Naive thymus-derived CD8-positive, alpha-beta T cell (primary cell): ENCODE data around the gene FAM210A. TPM values are rescaled to one million over a fixed set of nuclear protein-coding genes. Genes with fewer than 3 reads are reported as not detected.

ENCODE experiments used
- ATAC-seq, 2 donors: fragments of 150-1000 bp; cut with Tn5 transposase in 1 of 2; sonication (Bioruptor Pico), chemical (Tn5 transposase) in 1 of 2; 1 replicate in 1 of 2; 2 replicates in 1 of 2; pipeline ENCODE4 v1.10.0; 2021; ENCODE audit warnings: mild to moderate bottlenecking in 2 of 2, moderate library complexity in 2 of 2
- POLR2A ChIA-PET: fragments of 350-600 bp; sonication (Branson Sonifier 250); formaldehyde crosslinking; loops from one replicate; lab custom pipeline; 2021; ENCODE audit warnings: antibody characterized with exemption; lab: Charles Lee
- DNase-seq, 10 donors: peaks; one replicate each; pipeline versions ENCODE4 v3.0.0 to v3.0.0-alpha.2; 2020 to 2022
- H3K27ac Mint-ChIP-seq, 10 donors: one replicate each; pipeline ENCODE4 v1.8.0; 2020 to 2022; ENCODE audit warnings: mild to moderate bottlenecking in 10 of 10, mixed read lengths in 10 of 10, moderate library complexity in 4 of 10, inconsistent platforms in 1 of 10
- H3K27me3 Mint-ChIP-seq, 5 donors: one replicate each; pipeline ENCODE4 v1.8.0; 2021 to 2022; ENCODE audit warnings: mixed read lengths in 5 of 5
- H3K36me3 Mint-ChIP-seq, 3 donors: one replicate each; pipeline ENCODE4 v1.8.0; 2020 to 2022; ENCODE audit warnings: mixed read lengths in 3 of 3, mild to moderate bottlenecking in 2 of 3, inconsistent platforms in 1 of 3
- H3K4me1 Mint-ChIP-seq, 4 donors: one replicate each; pipeline ENCODE4 v1.8.0; 2021 to 2022; ENCODE audit warnings: mixed read lengths in 4 of 4
- H3K4me3 Mint-ChIP-seq, 10 donors: one replicate each; pipeline ENCODE4 v1.8.0; 2020 to 2022; ENCODE audit warnings: mild to moderate bottlenecking in 10 of 10, mixed read lengths in 10 of 10, moderate library complexity in 6 of 10, inconsistent platforms in 1 of 10
- H3K9me3 Mint-ChIP-seq, 9 donors: one replicate each; pipeline ENCODE4 v1.8.0; 2020 to 2022; ENCODE audit warnings: mixed read lengths in 9 of 9, mild to moderate bottlenecking in 3 of 9, inconsistent platforms in 1 of 9, moderate library complexity in 1 of 9
- polyA plus RNA-seq, 3 donors: library from polyadenylated mRNA; unstranded; fragments of 300-500 nt; fragmentation: Illumina TruSeq; gene quantifications; one replicate each; pipeline ENCODE4 v1.2.3, GENCODE V29; 2021
- total RNA-seq, 8 experiments: library from RNA in 2 of 8; stranded (reverse) in 2 of 8; gene quantifications; one replicate each; pipeline ENCODE4 v1.2.3 and lab custom pipeline; 2021 to 2026

The FAM210A gene
- total and polyA plus RNA-seq, 5 experiments from 2014 or later: 11.2 to 18.8 (median 12.5) TPM

DNA sequence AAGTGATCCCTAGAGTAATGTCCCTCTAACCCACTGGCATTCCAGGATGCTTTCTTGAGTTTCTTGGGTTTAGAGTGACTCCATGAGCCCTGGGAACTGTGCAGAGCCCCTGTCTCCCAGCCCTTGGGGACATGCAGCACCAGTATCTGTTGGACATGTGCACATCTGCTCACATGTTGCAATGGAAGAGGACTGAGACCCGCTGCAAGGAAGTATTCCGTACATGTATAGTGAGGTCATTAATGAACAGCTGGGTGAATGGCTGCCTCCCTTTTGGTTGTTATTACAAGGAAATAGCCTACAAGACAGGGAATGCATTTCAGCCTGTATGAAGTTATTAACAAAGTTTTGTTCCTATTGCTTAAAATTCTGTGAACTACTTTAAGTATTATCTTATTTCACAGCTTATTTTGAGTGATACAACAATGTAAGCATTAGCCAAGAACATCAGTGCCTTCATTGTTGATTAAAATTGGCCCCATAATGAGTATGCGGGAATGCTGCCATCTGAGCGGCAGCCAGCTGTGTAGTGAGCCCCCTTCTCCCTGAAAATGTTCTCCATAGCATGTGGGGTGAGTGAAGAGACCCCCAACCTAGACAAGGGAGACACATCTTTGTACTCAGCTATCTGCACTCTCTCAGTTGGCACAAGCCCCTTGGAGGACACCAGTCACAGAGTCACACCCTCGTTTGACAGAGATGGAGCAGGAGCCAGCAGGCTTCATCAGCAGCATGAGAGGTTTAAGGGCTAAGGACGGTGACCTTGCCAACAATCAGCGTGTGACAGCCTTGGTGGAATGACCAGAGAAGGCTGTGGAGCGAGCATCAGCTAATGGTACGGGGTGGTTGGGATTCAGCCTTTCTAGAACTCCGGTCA is 87.4 kb downstream of the FAM210A start:
- H3K27me3 Mint-ChIP-seq: no peaks in the 10 kb centered on the region
- peak overlapping the region in 2 of 10 donors; percentile 15 to 60 for H3K27ac Mint-ChIP-seq
- H3K9me3 Mint-ChIP-seq: peaks cover 0 to 4% (median 0%) of the 10 kb centered on the region in 9 donors
- POLR2A ChIA-PET: no interaction called here
- no peak overlapping the region for H3K4me3 Mint-ChIP-seq
- DNase-seq (no peak), ATAC-seq (no peak)
- H3K36me3 Mint-ChIP-seq: peaks cover 0 to 5% (median 0%) of the 10 kb centered on the region in 3 donors
- peaks cover 0 to 5% (median 3%) of the 10 kb centered on the region in 4 donors for H3K4me1 Mint-ChIP-seq

DNA sequence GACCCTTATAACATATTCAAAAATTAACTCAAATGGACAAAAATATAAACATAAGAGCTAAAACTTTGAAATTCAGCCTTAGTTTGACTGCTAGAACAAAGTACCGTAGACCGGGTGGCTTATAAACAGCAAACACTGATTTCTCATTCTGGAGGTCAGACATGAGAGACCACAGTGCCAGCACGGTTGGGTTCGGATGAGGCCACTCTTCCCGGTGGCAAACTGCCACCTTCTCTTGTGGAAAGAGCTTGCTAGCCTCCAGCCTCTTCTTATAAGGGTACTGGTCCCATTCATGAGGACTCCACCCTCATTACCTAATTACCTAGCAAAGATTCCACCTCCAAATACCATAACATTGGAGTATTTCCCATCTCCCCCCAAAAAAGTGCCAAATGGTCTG is 91.3 kb downstream of the FAM210A start:
- Mint-ChIP-seq H3K36me3 (no peaks in the 10 kb centered on the region), H3K4me1 (peaks cover 1 to 4% (median 3%) of the 10 kb centered on the region in 4 donors), H3K4me3 (no peak overlapping the region), H3K27me3 (no peaks in the 10 kb centered on the region), H3K27ac (peak overlapping the region in 1 of 10 donors; percentile 43), H3K9me3 (no peaks in the 10 kb centered on the region)
- DNase-seq (no peak), ATAC-seq (no peak)
- POLR2A ChIA-PET: no interaction called here

DNA sequence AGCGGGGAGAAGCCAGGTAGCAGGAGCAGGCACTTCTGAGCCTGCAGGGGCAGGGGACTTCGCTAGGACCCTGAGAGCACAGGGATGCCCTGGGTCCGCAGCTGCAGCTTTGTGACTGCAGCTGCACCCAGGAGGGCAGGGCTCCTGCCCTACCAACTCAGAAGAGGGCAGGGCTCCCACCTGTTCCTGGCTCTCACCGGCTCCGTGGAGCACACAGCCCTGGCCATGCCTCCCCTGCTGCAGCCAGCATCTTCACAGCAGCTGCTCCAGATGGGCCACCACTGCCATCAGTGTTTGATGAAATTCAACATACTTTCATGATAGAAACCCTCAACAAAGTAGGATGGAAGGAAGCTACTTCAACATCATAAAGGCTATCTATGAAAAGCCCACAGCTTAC is 92.7 kb downstream of the FAM210A start:
- Mint-ChIP-seq H3K4me3 (peak overlapping the region in 1 of 10 donors; percentile 19), H3K27ac (no peak overlapping the region), H3K4me1 (peaks cover 5 to 15% (median 11%) of the 10 kb centered on the region in 4 donors), H3K36me3 (no peaks in the 10 kb centered on the region), H3K27me3 (no peaks in the 10 kb centered on the region), H3K9me3 (no peaks in the 10 kb centered on the region)
- no peak for ATAC-seq
- no peak for DNase-seq
- POLR2A ChIA-PET: no interaction called here

DNA sequence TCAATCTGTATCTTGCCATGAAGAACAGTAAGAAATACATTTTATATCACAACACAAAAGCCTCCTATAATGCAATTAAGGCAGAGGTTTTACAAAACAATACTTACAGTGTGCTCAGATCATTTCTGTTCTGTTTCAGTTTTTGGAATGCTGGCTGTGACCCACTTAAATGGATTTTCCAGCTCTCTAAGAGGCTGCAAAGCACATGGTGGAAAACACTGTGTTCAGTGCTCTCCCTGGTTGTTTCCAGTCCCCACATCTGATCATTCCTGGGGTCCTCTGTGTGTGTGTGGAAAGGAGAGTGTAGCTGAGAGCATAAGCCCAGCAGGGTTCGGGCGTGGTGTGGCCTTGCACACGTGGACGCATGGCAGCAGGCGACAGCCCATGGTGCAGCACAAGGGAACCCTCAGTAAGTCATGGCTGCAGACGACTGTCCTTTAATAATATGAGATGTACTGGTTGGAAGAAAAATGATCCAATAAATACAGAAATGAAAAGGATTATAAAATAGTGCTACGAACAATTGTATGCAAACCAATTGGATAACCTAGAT is 95.6 kb downstream of the FAM210A start:
- Mint-ChIP-seq H3K27ac (peak overlapping the region in 2 of 10 donors; percentile 53 to 62), H3K36me3 (peaks cover 0 to 5% (median 0%) of the 10 kb centered on the region in 3 donors), H3K27me3 (no peaks in the 10 kb centered on the region), H3K4me1 (peaks cover 9 to 29% (median 17%) of the 10 kb centered on the region in 4 donors), H3K4me3 (no peak overlapping the region), H3K9me3 (no peaks in the 10 kb centered on the region)
- ATAC-seq: no peak
- no peak for DNase-seq
- POLR2A ChIA-PET: no interaction called here

DNA sequence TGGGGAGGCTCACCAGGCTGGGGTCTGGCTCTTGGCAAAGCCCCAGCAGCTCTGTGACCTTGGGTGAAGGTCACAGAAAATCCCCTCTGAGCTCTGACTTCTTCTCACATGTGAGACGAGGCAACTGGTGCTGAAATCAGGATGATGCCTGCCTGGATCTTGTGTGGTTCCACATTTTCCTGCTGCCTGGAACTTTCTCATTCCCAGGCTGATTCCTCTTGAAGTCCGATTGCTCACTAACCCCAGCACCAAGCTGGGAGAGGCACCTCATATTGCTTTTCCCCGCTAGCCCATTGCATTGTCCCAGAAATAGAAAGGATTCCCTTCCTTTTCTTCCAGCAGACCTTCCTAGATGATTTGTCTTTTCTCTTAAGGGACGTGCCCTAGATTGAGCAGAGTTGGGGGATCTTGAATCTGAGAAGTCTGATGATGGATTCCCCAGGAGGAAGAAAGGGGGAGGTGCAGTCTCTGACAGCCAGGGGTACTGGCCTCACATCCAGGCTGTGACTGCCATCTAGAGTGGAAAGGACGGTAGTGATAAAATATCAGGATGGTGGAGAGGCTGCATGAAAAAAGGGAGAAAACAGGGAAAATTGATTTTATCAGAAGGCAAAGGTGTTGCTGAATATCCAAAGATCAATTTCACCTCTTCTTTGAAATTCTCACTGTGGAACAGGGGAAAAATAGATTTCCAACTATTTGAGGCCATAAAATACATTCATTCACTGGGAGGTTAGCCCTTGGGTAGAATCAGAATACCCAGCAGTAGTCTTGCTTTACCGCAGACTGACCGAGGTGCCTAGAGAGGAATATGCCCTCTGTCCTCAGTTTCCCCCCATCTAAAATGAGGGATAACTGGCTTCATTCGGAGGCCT is 96.3 kb downstream of the FAM210A start:
- Mint-ChIP-seq H3K4me3 (no peak overlapping the region), H3K9me3 (no peaks in the 10 kb centered on the region), H3K36me3 (peaks cover 0 to 5% (median 0%) of the 10 kb centered on the region in 3 donors), H3K27me3 (no peaks in the 10 kb centered on the region), H3K27ac (peak overlapping the region in 6 of 10 donors; percentile 7 to 82 (median 62)), H3K4me1 (peaks cover 10 to 32% (median 19%) of the 10 kb centered on the region in 4 donors)
- DNase-seq (peak in 9 of 10 donors; percentile 39 to 84 (median 66)), ATAC-seq (peak; percentile 93 to 96)
- POLR2A ChIA-PET: interaction anchor here (0.8 to 1.0 kb wide), 2 partner anchors 61 to 414 kb away, joined by 4 to 5 read pairs; no protein-coding TSS in a partner anchor

DNA sequence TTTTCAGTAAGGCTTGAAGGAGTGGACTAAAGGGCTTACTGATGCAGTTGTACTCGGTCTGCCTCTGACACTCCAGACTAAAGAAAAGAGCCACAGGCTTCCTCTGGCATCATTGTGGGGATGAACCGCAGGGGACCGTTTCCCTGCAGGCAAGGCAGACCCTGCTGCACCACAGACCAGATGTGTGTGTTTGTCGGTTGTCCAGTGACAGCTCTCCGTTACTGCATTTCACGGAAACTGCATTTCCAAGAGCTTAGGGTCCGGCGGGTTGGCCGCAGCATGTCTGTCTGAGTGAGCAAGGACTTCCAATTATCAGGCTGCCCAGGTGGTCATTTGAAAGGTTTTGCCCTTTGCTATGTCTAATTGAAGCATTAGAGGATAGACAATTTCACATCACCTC is 98.1 kb downstream of the FAM210A start:
- peak overlapping the region in 8 of 10 donors; percentile 1 to 65 (median 38) for H3K27ac Mint-ChIP-seq
- DNase-seq (no peak), ATAC-seq (no peak)
- peaks cover 14 to 33% (median 24%) of the 10 kb centered on the region in 4 donors for H3K4me1 Mint-ChIP-seq
- H3K27me3 Mint-ChIP-seq: no peaks in the 10 kb centered on the region
- no peak overlapping the region for H3K4me3 Mint-ChIP-seq
- H3K36me3 Mint-ChIP-seq: peaks cover 0 to 5% (median 0%) of the 10 kb centered on the region in 3 donors
- POLR2A ChIA-PET: interaction anchor here (1.4 kb wide), 1 partner anchor 409 kb away, joined by 4 read pairs; no protein-coding TSS in a partner anchor
- no peaks in the 10 kb centered on the region for H3K9me3 Mint-ChIP-seq

DNA sequence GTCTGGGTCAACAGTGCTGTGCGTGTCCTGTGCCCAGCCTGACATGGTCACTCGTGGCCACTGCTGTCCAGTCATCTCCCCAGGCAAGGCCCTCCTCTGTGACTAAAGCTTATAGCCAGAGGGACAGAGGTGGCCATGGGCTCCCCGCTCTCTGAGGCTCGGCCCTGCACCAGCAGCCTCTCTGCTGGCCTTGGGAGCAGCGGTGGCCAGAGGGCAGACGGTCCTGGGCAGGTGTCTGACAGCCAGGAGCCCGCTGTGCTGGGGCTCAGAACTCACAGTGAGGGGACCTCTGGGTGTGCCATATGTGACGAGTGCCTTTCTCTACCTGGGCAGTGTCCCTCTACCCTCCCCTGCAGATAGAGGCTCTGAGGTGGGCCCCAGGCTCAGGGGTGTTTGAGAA is 98.7 kb downstream of the FAM210A start:
- no peak overlapping the region for H3K4me3 Mint-ChIP-seq
- DNase-seq (no peak), ATAC-seq (no peak)
- no peaks in the 10 kb centered on the region for H3K27me3 Mint-ChIP-seq
- H3K9me3 Mint-ChIP-seq: no peaks in the 10 kb centered on the region
- POLR2A ChIA-PET: no interaction called here
- peak overlapping the region in 3 of 10 donors; percentile 20 to 67 (median 61) for H3K27ac Mint-ChIP-seq
- H3K36me3 Mint-ChIP-seq: peaks cover 0 to 9% (median 0%) of the 10 kb centered on the region in 3 donors
- peaks cover 14 to 33% (median 24%) of the 10 kb centered on the region in 4 donors for H3K4me1 Mint-ChIP-seq

DNA sequence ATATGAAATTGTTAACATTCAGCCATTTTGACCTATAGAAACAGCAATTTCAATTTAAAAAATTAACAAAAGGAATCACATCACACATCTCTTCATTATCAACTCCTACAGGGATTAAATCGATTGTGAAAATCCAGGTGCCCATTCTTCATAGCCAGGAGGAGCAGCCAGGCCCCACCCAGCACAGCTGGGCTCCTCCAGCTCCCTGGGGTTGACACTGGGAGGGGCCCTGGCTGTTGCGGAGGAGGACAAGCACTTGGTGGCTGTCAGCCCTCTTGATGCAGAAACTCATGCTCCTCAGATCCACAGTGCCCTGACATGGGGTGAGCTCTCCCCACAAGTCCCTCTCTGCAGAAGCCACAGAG is 99.8 kb downstream of the FAM210A start:
- Mint-ChIP-seq H3K36me3 (peaks cover 0 to 9% (median 0%) of the 10 kb centered on the region in 3 donors), H3K27me3 (no peaks in the 10 kb centered on the region), H3K4me3 (no peak overlapping the region), H3K4me1 (peaks cover 14 to 33% (median 24%) of the 10 kb centered on the region in 4 donors), H3K9me3 (no peaks in the 10 kb centered on the region), H3K27ac (peak overlapping the region in 5 of 10 donors; percentile 33 to 86 (median 65))
- POLR2A ChIA-PET: no interaction called here
- ATAC-seq (no peak), DNase-seq (no peak)

DNA sequence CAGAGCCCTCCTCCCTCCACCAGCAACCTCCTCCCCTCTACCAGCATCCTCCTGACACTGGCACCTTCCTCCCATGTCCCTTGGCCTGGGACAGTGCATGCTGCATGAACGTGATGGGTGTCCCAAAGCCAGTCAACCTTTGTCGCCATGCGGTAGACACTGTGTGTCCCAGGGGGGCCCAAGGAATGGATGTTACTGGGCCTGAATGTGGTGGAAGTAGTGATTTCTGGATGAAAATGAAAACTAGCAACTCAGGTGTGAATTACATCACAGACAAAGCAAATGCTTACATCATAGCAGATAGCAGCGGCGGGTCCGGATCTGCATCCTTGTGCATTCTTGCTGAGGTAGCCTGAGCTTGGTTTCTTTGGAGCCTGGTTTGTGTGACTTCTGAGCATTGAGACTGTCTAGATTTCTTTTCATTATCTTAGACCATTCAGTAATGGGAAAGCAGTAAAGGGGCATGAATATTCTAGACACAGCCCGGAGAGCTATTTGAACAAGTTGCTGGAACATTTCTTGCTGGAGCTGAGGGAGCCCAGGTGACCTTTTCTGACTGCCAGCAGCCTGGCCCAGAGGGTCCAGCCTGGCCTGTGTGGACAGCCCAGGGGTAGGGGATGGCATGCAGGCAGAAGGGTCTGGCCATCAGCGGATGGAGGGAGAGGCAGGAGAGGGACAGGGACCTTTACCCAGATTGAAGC is 100.4 kb downstream of the FAM210A start:
- DNase-seq (no peak), ATAC-seq (no peak)
- Mint-ChIP-seq H3K36me3 (peaks cover 0 to 9% (median 0%) of the 10 kb centered on the region in 3 donors), H3K4me1 (peaks cover 14 to 33% (median 24%) of the 10 kb centered on the region in 4 donors), H3K4me3 (no peak overlapping the region), H3K27me3 (no peaks in the 10 kb centered on the region), H3K27ac (peak overlapping the region in 8 of 10 donors; percentile 19 to 86 (median 56)), H3K9me3 (no peaks in the 10 kb centered on the region)
- POLR2A ChIA-PET: no interaction called here

DNA sequence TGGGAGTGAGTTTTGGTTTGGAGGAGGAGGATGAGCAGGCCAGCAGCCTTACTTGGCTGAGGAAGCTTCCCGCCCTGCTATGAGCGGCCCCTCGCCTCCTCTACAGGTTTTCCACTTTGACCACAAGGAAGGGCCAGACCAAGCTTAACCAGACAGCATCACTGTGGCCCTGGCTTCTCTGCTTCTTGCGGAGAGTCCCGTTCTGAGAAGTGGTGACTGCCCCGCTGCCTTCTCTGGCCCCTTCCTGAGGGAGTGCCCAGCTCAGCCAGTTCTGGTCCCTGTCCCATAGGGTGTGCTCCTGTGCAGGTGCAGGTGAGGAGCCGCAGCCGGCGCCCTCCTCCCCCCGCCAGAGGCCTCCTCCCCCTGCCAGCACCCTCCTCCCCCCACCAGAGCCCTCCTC is 101.0 kb downstream of the FAM210A start:
- no peaks in the 10 kb centered on the region for H3K27me3 Mint-ChIP-seq
- POLR2A ChIA-PET: no interaction called here
- H3K4me3 Mint-ChIP-seq: no peak overlapping the region
- DNase-seq (no peak), ATAC-seq (no peak)
- peak overlapping the region in 3 of 10 donors; percentile 8 to 69 (median 59) for H3K27ac Mint-ChIP-seq
- peaks cover 14 to 35% (median 25%) of the 10 kb centered on the region in 4 donors for H3K4me1 Mint-ChIP-seq
- peaks cover 0 to 11% (median 0%) of the 10 kb centered on the region in 3 donors for H3K36me3 Mint-ChIP-seq
- H3K9me3 Mint-ChIP-seq: no peaks in the 10 kb centered on the region

DNA sequence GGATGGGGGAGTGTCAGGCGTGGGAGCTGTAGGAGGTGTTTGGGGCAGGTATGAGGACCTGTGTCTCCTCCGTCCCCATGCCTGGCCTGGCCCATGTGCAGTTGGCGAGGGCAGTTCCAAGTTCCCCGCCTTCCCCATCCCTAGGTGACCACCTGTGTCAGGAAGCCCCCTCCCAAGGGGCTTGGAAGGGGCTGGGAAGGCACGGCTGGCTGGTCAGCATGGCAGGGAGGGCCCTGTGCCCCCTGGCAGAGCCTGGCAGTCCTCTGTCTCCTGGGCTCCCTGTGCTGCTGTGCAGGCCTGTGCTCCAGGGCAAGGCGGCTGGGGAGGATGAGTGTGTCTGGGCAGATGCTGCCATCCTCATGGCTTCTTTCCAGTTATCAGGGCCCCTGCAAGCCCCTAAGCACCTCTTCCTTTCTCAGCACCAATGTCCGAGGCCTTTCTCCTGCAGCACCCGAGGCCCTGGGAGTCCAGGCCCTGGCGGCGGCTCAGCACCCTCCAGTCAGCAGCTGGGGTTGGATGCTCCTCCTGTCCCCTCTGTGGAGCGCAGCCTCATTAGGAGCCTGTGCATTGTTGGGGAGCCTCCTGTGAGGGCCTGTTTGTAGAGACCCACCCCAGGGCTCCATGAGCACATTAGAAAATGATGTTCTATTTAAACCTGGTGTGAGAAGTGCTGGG is 101.7 kb downstream of the FAM210A start:
- POLR2A ChIA-PET: no interaction called here
- H3K27ac Mint-ChIP-seq: peak overlapping the region in 5 of 10 donors; percentile 8 to 69 (median 56)
- H3K9me3 Mint-ChIP-seq: no peaks in the 10 kb centered on the region
- no peak overlapping the region for H3K4me3 Mint-ChIP-seq
- H3K27me3 Mint-ChIP-seq: no peaks in the 10 kb centered on the region
- DNase-seq (no peak), ATAC-seq (no peak)
- H3K36me3 Mint-ChIP-seq: peaks cover 0 to 11% (median 0%) of the 10 kb centered on the region in 3 donors
- H3K4me1 Mint-ChIP-seq: peaks cover 9 to 33% (median 22%) of the 10 kb centered on the region in 4 donors
